ENCODE results near the gene ALDH3B2.
"Not testable (repeated sequence)": the region's sequence is repeated elsewhere in the genome, so short reads cannot be mapped to it uniquely, and the experiment has no call there.

The ALDH3B2 gene

DNA sequence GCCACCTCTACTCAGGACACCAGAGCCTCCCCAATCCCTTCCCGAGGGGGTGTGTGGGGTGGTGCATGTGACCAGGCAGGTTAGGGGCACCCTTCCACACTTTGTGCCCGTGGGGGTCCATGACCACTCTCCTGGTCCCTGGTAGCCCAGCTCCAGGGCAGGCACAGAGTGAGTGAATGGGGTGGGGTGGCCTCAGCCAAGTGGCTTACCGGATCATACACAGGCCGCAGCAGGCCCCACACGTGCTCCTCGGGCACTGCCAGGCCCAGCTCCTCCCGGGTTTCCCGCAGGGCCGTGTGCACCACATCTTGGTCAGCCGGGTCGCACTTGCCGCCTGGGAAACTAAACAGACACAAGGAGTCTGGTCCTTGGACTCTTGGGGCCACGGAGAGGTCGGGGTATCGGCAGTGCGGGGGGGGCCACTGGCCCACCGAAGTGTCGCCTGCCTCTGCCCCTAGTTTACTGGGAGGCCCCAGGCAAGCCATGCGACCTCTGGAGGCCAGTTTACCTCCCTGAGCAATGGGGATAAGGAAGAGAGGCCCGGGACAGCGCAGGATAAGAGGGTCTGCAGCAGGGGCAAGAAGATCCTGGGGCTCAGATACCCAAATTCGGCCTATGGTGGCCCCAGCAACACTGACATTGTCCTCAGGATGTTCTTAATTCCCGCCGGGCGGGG lies 45.6 kb downstream of the ALDH3B2 start:
- DNase-seq: no peak

DNA sequence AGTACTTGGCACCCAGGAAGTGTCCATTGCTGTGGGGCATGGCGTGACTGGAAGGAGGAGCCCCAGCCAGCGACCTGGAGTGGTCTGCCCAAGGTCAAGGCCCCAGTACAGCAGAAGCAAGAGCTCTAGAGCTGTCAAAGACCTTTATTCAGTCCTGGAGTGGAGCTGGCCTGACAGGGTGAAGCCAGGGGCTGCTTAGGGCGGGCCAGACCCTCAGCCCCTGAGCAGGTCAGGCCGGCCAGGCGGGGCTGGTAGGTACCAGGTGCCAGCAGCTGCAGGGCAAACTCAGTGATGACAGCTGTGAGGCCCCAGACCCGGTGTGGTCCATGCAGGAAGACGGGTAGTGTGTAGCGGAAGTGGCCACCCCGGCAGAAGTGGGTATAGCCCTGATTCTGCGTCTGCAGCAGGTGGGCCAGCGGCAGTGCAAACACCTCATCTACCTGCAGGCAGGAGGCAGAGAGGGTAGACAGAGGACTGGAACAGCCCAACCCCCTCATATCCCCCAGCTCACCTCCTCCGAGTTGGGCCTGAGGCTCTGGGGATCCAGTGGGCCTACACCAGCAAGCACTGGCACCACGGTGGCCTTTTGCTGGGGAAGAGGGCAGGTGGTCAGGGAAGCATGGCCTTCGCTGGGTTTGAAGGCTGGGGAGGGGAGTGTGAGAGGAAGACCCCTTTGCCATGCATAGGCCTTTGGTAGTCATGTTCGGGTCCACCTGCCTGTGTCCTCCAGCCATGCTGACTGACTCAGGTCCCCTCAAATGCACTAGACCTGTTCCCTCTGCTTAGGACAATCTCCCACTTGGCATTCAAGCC lies 46.4 kb downstream of the ALDH3B2 start:
- no peak for DNase-seq

DNA sequence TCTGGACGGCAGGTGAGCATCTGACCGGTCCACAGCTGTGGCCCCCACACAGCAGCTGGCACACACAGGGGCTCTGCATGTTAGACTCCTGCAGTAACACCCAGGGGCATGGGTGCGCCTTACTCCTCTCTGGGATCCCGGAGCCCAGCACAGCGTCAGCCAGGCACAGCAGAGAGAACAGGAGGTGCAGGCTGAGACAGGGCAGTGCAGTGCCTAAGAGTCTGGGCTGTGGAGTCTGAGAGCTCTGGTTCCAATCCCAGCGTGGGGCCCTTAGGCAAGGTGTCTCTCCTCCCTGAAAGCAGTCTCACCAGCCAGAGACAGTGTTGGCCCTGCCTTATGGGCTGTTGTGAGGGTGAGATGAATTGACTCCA lies 47.0 kb downstream of the ALDH3B2 start:
- DNase-seq: no peak

DNA sequence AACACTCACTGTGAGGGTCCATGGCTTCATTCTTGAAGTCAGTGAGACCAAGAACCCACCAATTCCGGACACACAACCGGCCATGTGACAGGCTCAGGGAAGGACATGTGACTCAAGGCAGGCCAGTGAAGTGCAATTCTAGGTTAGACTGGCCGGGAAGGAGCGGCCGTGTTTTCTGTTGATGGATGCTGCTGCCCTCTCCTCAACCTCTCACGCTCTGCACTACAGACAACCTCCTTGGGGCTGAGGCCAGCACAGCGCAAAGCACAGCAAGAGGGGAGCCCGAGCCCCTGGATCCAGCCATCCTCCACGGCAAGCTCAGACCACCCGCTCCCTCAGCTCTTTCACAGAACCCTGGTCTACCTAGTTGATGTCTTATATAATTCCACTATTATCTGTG lies 47.5 kb downstream of the ALDH3B2 start:
- DNase-seq: no peak

DNA sequence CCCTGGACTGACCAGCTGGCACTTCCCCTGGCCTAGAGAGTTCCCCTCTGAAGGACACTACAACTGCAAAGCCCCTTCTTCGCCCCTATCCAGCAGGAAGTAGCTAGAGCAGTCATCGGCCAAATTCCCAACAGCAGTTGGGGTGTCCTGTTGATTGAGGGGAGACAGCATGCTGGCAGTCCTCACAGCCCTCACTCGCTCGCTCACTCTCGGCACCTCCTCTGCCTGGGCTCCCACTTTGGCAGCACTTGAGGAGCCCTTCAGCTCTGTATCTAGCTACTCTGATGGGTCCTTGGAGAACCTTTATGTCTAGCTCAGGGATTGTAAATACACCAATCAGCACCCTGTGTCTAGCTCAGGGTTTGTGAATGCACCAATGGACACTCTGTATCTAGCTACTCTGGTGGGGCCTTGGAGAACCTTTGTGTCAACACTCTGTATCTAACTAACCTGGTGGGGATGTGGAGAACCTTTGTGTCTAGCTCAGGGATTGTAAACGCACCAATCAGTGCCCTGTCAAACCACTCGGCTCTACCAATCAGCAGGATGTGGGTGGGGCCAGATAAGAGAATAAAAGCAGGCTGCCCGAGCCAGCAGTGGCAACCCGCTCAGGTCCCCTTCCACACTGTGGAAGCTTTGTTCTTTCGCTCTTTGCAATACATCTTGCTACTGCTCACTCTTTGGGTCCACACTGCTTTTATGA lies 48.1 kb downstream of the ALDH3B2 start:
- not testable (repeated sequence) for DNase-seq

DNA sequence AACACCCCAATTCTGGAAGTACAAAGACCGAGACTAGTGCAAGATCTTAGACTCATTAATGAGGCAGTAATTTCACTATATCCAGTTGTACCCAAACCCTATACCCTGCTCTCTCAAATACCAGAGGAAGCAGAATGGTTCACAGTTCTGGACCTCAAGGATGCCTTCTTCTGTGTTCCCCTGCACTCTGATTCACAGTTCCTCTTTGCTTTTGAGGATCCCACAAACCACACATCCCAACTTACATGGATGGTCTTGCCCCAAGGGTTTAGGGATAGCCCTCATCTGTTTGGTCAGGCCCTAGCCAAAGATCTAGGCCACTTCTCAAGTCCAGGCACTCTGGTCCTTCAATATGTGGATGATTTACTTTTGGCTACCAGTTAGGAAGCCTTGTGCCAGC lies 50.6 kb downstream of the ALDH3B2 start:
- not testable (repeated sequence) for DNase-seq

DNA sequence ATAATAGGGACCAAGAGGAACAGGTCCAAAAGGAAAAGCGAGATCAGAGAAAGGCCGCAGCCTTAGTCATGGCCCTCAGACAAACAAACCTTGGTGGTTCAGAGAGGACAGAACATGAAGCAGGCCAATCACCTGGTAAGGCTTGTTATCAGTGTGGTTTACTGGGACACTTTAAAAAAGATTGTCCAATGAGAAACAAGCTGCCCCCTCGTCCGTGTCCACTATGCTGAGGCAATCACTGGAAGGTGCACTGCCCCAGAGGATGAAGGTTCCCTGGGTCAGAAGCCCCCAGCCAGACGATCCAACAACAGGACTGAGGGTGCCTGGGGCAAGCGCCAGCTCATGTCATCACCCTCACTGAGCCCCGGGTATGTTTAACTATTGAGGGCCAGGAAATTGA lies 51.5 kb downstream of the ALDH3B2 start:
- DNase-seq: not testable (repeated sequence)

DNA sequence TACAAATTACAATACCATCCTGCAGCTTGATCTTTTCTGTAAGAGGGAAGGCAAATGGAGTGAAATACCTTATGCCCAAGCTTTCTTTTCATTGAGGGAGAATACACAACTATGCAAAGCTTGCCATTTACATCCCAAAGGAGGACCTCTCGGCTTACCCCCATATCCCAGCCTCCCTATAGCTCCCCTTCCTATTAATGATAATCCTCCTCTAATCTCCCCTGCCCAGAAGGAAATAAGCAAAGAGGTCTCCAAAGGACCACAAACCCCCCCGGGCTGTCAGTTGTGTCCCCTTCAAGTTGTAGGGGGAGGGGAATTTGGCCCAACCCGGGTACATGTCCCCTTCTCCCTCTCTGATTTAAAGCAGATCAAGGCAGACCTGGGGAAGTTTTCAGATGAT lies 52.5 kb downstream of the ALDH3B2 start:
- DNase-seq: not testable (repeated sequence)

DNA sequence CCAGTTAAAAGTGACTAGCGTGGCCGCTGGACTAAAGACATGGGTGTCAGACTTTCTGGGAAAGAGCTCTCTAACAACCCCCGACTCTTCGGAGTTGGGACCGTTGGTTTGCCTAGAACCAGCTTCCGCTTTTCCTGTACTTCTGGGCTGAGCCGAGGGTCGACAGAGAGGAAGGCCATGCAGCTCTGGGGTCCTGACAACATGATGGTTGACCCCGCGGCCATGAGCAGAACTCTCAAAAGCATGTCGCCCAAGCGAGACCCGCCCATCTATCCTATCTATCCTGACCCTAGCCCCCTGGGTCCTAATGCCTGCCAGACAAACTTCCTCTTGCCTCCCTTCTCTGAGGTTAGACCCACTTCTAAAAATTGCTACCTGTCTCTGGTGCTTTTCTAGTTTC lies 53.8 kb downstream of the ALDH3B2 start:
- DNase-seq: not testable (repeated sequence)

DNA sequence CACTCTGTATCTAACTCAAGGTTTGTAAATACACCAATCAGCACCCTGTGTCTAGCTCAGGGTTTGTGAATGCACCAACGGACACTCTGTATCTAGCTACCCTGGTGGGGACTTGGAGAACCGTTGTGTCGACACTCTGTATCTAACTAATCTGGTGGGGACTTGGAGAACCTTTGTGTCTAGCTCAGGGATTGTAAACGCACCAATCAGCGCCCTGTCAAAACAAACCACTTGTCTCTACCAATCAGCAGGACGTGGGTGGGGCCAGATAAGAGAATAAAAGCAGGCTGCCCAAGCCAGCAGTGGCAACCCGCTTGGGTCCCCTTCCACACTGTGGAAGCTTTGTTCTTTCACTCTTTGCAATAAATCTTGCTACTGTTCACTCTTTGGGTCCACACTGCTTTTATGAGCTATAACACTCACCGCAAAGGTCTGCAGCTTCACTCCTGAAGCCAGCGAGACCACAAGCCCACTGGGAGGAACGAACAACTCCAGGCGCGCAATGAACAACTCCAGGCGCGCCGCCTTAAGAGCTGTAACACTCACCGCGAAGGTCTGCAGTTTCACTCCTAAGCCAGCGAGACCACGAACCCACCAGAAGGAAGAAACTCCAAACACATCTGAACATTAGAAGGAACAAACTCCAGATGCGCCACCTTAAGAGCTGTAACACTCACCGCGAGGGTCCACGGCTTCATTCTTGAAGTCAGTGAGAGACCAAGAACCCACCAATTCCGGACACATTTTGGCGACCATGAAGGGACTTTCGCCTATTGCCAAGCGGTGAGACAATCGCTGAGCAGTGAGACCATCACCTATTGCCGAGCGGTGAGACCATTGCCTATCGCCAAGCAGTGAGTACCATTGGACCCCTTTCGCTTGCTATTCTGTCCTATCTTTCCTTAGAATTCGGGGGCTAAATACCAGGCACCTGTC lies 54.5 kb downstream of the ALDH3B2 start:
- DNase-seq: not testable (repeated sequence)

DNA sequence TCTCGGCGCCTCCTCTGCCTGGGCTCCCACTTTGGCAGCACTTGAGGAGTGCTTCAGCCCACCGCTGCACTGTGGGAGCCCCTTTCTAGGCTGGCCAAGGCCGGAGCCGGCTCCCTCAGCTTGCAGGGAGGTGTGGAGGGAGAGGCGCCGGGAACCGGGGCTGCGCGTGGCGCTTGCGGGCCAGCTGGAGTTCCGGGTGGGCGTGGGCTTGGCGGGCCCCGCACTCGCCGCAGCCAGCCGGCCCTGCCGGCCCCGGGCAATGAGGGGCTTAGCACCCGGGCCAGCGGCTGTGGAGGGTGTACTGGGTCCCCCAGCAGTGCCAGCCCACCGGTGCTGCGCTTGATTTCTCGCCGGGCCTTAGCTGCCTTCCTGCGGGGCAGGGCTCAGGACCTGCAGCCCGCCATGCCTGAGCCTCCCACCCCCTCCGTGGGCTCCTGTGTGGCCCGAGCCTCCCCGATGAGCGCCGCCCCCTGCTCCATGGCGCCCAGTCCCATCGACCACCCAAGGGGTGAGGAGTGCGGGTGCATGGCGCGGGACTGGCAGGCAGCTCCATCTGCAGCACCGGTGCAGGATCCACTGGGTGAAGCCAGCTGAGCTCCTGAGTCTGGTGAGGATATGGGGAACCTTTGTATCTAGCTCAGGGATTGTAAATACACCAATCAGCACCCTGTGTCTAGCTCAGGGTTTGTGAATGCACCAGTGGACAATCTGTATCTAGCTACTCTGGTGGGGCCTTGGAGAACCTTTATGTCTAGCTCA lies 55.3 kb downstream of the ALDH3B2 start:
- not testable (repeated sequence) for DNase-seq

DNA sequence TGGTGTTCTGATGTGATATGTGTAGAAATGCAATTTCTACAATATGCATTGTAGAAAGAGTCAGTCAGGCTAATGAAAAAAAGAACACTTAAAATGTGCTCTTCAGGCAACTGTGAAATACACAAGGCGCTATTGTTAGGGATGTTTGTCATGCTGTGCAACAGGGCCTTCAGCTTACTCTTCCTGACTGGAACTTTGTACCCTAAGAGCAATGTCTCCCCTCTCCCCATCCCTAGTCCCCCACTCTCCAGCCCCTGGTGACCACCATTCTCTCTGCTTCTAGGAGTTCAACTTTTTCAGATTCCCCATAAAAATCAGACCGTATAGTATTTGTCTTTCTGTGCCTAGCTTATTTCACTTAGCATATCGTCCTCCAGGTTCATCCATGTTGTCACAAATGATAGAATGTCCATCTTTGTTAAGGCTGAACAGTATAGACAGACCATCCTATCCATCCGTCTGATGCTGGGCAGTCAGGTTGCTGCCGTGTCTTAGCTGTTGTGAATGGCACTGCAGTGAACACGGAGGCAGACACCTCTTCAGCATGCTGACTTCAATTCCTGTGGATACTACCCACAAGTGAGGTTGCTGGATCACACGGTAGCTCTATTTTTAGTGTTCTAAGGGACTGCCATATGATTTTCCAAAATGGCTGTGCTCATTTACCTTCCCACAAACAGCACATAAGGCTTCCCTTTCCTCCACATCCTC lies 57.0 kb downstream of the ALDH3B2 start:
- DNase-seq: no peak

DNA sequence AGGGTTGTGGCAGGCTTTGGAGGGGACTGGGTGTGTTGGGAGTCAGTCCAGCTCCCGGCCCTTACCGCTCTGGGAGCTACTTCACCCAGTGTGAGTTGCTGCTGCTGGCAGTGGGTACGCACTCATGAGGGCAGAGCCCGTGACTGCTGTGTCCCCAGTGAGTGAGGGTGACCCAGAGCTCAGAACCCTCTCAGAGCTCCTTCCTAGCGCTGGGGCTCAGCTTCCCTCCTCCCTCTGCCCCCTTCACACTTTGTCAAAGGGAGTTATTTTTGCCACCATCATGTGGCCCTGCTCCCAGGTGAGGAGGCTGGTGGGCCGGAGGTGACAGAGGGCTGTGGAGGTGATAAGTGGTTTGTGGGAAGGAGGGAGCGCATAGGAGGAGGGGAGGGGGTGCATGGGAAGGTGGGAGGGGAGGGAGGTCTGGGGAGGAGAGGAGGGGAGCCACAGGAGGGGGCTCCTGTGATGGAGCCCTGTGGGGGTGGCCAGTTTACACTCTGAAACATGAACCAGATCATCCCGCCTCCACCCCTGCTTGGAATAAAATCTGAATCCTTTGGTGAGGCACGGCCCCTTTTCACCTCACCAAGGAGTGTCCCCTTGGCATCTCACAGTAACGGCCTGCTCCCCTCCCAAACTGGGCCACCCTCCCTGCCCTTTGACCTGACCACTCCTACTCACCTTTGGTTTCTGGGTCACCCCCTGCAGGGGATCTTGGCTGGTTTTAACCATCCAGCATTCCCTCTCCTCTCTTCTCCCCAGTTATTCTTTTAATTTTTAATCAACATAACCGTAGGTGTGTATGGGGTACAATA lies 57.8 kb downstream of the ALDH3B2 start:
- DNase-seq: no peak

DNA sequence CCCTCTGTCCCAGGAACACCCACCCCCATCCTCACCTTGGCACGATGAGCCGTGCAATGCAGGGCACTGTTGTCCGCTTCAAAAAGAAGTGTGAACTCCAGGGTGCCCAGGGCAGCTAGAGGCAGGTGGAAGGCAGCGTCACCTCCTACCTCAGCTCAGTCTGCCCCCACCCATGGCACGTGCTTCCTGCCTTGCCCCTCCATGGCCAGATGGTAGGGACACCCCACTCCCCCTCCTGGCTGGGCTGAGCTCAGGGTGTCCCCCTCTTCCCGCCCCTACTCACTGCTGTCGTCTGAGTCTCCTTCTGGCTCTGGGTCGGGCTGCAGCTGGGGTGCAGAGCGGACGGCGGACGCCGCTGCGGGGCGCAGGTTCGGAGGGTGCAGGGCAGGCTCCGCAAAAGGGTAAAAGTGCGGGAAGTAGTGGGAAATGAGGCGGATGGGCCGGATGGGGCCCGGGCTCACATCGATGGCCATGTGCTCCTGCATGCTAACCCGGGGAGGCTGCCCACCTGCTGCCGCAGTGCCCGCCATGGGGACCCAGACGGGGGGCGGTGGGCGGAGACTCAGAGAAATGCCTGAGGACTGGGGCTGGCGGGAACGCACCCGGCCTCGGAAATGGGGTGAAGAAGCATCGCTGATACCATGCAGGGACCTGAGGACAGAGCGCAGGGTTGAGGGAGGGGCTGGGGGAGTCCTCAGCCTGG lies 58.5 kb downstream of the ALDH3B2 start:
- DNase-seq: no peak

DNA sequence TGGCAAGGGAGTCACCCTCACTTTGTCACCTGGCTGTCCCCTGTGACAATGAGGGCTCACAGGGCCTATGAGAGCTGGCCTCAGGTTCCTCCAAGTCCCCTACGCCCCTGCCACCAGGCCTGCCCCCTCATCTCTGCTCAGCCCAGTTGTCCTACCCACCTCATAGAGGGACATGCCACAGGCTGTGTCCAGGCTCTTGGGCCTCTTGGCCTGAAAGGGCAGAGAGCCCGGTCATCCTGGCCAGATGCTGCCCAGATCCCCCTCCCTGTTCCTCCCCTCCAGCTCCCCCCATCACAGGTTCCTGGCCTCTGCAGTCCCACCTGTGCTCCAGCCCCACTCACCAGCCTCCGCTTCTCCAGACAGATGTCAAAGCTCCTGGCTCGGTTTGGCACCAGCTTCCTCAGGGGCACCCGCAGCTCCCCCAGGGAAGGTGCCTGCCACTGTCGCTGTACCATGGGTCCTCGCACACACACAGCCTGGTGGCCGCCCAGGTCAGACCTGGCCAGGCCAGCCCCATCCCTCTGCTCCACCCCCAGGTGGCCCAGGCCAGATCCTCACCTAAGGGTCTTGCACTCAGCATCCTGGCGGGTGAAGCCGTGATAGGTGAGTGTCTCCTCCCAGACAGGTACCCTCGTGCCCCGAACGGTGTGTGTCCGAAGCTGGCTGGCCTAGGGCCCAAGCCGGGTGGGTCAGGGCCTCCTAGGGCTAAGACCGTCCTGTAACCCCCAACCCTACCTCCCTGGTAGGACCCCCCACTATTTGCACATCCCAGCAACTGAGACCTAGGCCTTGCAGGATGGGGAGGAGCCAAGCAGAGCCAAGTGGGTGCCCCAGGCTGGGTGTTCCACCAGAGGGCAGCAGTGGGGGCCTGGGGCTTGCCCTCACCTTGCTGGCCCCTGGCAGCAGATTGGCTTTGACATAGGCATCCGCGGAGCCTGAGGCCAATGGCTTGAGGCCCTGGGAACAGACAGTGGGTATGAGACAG lies 59.4 kb downstream of the ALDH3B2 start:
- DNase-seq: peak; percentile 26 to 41

DNA sequence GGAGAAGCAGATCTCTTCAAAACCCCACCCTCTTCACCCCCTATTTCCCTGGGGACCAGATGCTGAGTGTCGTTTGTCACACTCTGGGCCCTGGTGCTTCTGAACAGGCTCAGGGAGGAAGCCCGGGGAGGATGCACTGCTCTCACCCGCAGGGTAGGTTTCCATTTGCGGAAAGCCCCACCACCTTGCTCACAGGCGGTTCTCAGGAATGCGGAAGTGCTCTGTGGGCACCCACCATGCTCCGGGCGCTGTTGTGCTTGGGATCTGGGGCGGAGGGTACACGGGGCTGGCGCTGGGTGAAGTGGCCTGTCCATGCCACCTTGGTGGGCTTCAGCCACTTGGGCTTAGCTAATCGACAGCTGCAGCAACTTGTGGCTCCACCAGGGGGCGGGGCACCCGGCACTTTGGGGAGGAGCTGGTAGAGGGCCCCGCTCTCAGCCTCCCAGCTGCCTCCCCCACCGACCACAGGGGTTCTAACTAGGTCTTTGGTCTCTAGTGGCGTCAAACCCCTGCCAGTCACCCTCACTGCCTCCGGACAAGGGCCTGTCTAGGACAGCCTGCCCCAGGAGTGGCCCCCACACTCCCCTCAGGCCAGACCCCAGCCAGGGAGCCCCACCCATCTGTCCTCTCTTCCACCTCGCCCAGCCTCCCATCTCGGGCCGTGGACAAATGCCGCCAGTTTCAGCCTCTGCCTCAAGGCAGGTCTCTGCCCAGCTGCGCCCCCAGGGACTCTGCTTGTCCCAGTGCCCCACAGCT lies 60.3 kb downstream of the ALDH3B2 start:
- DNase-seq: peak in 1 of 2 experiments; percentile 47

DNA sequence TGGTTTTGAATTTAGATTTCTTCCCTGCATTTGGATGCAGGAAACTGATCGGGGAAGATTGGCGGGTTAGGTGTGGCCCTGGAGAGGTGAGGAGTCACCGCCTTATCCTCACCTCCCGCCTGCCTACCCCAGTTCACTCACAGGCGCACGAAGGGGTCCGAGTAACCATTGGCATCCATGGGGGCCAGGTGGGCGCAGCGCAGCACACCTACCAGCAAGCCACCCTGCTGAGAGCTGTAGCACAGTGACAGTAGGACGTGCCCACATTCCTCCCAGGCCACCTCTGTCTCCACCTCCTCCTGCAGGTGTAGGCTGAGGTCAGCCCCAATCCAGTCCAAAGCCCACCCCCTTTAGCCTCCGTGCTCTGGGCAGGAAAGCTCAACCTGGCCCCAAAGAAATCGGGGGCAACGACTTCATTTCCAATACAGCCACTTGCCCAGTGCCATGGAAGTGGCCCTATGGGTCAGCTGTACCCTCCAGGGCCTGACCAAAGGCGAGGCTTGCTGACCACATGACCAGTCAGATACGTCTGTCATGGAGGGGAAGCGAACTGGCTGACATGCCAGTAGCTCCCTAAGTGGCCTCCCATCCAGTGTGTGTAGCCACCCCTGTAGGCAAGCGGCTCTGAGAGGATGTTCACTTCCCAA lies 61.0 kb downstream of the ALDH3B2 start:
- no peak for DNase-seq

Data from NCI-H524 (cell line).